Liver (tissue), 9 donors: ENCODE data around the gene MRPL24. TPM values are rescaled to one million over a fixed set of nuclear protein-coding genes. Genes with fewer than 3 reads are reported as not detected.

Experiments
- DNase-seq: peaks from one replicate; pipeline ENCODE4 v3.0.0-alpha.2; 2017; ENCODE audit warnings: low spot score
- H3K27ac ChIP-seq, 2 donors: one replicate each; pipeline ENCODE4 v1.7.0; 2013; ENCODE audit warnings: inconsistent platforms in 2 of 2, low read length in 2 of 2, control low read depth in 1 of 2, low read depth in 1 of 2, mild to moderate bottlenecking in 1 of 2
- H3K27me3 ChIP-seq, 4 donors: one replicate each; pipeline versions ENCODE4 v1.6.1 to v1.7.0; 2013; ENCODE audit warnings: low read length in 3 of 4, inconsistent platforms in 1 of 4, mild to moderate bottlenecking in 1 of 4, moderate library complexity in 1 of 4; ENCODE audit not compliant: control insufficient read depth in 4 of 4, insufficient read depth in 4 of 4
- H3K36me3 ChIP-seq, 4 donors: one replicate each; pipeline versions ENCODE4 v1.6.1 to v1.7.0; 2013; ENCODE audit warnings: low read length in 3 of 4, mild to moderate bottlenecking in 3 of 4, low read depth in 1 of 4, moderate library complexity in 1 of 4; ENCODE audit not compliant: control insufficient read depth in 4 of 4, insufficient read depth in 3 of 4
- H3K4me1 ChIP-seq, 4 donors: one replicate each; pipeline versions ENCODE4 v1.6.1 to v1.7.0; 2013; ENCODE audit warnings: low read length in 3 of 4, mild to moderate bottlenecking in 3 of 4, moderate library complexity in 1 of 4; ENCODE audit not compliant: control insufficient read depth in 4 of 4, insufficient read depth in 4 of 4
- H3K4me3 ChIP-seq, 3 donors: one replicate each; pipeline versions ENCODE4 v1.6.1 to v1.7.0; 2013; ENCODE audit warnings: low read length in 3 of 3, control low read depth in 1 of 3, low read depth in 1 of 3, mild to moderate bottlenecking in 1 of 3
- H3K9ac ChIP-seq, 2 donors: one replicate each; pipeline ENCODE4 v1.7.0; 2013; ENCODE audit warnings: low read length in 2 of 2, mild to moderate bottlenecking in 2 of 2, moderate library complexity in 2 of 2, control low read depth in 1 of 2, low read depth in 1 of 2
- H3K9me3 ChIP-seq, 4 donors: one replicate each; pipeline versions ENCODE4 v1.6.1 to v1.7.0; 2013; ENCODE audit warnings: low read length in 3 of 4; ENCODE audit not compliant: control insufficient read depth in 4 of 4
- ATF3 ChIP-seq: IDR thresholded peaks from 2 replicates; pipeline ENCODE4 v1.6.1; 2016; ENCODE audit warnings: antibody characterized with exemption
- EGR1 ChIP-seq, 2 donors: IDR thresholded peaks; 2 replicates each; pipeline ENCODE4 v1.6.1; 2016 to 2018; ENCODE audit warnings: antibody characterized with exemption in 2 of 2, low read depth in 2 of 2
- FOXA1 ChIP-seq: IDR thresholded peaks from 2 replicates; pipeline ENCODE4 v1.6.1; 2016; ENCODE audit warnings: antibody characterized with exemption
- FOXA2 ChIP-seq: IDR thresholded peaks from 2 replicates; pipeline ENCODE4 v1.6.1; 2016; ENCODE audit warnings: antibody characterized with exemption
- GABPA ChIP-seq, 2 donors: IDR thresholded peaks in 1 of 2; conservative IDR thresholded peaks in 1 of 2; 2 replicates each; pipeline ENCODE4 v1.6.1; 2016; ENCODE audit warnings: antibody characterized with exemption in 2 of 2, mild to moderate bottlenecking in 1 of 2, moderate library complexity in 1 of 2
- HNF4A ChIP-seq, 2 donors: conservative IDR thresholded peaks; 2 replicates each; pipeline ENCODE4 v1.6.1; 2016; ENCODE audit warnings: antibody characterized with exemption in 2 of 2, mild to moderate bottlenecking in 2 of 2
- HNF4G ChIP-seq: IDR thresholded peaks from 2 replicates; pipeline ENCODE4 v1.6.1; 2016; ENCODE audit warnings: antibody characterized with exemption
- JUND ChIP-seq, 2 donors: IDR thresholded peaks; 2 replicates each; pipeline ENCODE4 v1.6.1; 2016; ENCODE audit warnings: antibody characterized with exemption in 2 of 2
- MAX ChIP-seq: IDR thresholded peaks from 2 replicates; pipeline ENCODE4 v1.6.1; 2016; ENCODE audit warnings: antibody characterized with exemption
- NR2F2 ChIP-seq: IDR thresholded peaks from 2 replicates; pipeline ENCODE4 v1.6.1; 2016; ENCODE audit warnings: antibody characterized with exemption
- RAD21 ChIP-seq, 2 donors: IDR thresholded peaks; 2 replicates each; pipeline ENCODE4 v1.6.1; 2016; ENCODE audit warnings: antibody characterized with exemption in 2 of 2, mild to moderate bottlenecking in 2 of 2
- RXRA ChIP-seq, 2 donors: IDR thresholded peaks; 2 replicates each; pipeline ENCODE4 v1.6.1; 2017 to 2018; ENCODE audit warnings: antibody characterized with exemption in 2 of 2, mild to moderate bottlenecking in 1 of 2
- TAF1 ChIP-seq: conservative IDR thresholded peaks from 2 replicates; pipeline ENCODE4 v1.6.1; 2016; ENCODE audit warnings: antibody characterized with exemption, mild to moderate bottlenecking
- WGBS: extraction: QIAGEN DNeasy Blood & Tissue Kit; methylation state at CpG from one replicate; pipeline ENCODE4 v1.1.7; 2013; 5-methylcytosine and 5-hydroxymethylcytosine counted together
- polyA plus RNA-seq, 2 donors: library from polyadenylated mRNA; stranded (reverse) in 1 of 2; unstranded in 1 of 2; fragments of 200-250 nt in 1 of 2; fragments of >200 nt in 1 of 2; fragmentation: Nextera tagmentation in 1 of 2; extraction: Ambion mirVana in 1 of 2; gene quantifications; one replicate each; pipeline versions ENCODE4 v1.2.1 to v1.2.3, GENCODE V29; 2013 to 2015
- total RNA-seq, 2 donors: library from RNA; depleted of rRNA; stranded (reverse); fragments of >200 nt; gene quantifications; one replicate each; pipeline ENCODE4 v1.2.3, GENCODE V29; 2014
- TF ChIP-seq, protein P1 (sequence below): IDR thresholded peaks from 2 replicates; pipeline ENCODE4 v1.6.1; 2016; ENCODE audit warnings: antibody characterized with exemption, mild to moderate bottlenecking
- TF ChIP-seq, protein P2 (sequence below): IDR thresholded peaks from 2 replicates; pipeline ENCODE4 v1.6.1; 2016; ENCODE audit warnings: antibody characterized with exemption
- TF ChIP-seq, protein P3 (sequence below): fragments of 150-350 bp; IDR thresholded peaks from 2 replicates; pipeline ENCODE4 v1.5.1; 2017; ENCODE audit warnings: improper control_type of control experiment, low read depth, low read length; ENCODE audit not compliant: missing input control
- donor health status: healthy.
- donor health status: healthy.
- donor health status: healthy.
- donor health status: healthy.
- donor health status: healthy.

Gene MRPL24
- total and polyA plus RNA-seq, 4 donors: 26.2 to 123 (median 61.1) TPM

DNA sequence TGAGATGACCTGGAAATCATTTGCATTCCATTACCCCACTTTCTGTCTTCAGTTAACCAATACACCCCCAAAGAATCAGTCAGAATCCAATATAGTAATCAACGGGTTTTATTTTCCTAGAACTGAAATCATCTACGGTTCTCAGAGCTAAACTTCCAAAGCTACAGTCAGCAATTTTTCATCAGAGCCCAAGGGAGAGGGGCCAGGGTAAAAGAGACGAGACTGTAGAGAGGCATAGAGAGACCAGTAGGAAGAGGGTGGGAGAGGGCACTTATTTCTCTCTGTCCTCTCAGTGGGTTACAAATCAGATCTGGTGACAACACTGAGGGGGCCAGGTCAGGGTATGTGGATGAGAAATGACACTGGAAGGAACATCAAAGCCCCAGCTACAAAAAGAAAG, 1.1 kb upstream of the MRPL24 start:
- no peak overlapping the region for H3K4me3 ChIP-seq
- WGBS: 84% methylated on average over 3 of the region's 3 CpGs

More for the DNA sequence above, 1.1 kb upstream of the MRPL24 start:
- Histone ChIP-seq H3K27me3 (no peaks in the 10 kb centered on the region), H3K9ac (no peak overlapping the region), H3K36me3 (peaks cover 5 to 32% (median 22%) of the 10 kb centered on the region in 4 donors), H3K4me1 (peaks cover 3 to 34% (median 26%) of the 10 kb centered on the region in 4 donors), H3K9me3 (no peaks in the 10 kb centered on the region), H3K27ac (peak overlapping the region; percentile 78 to 83)
- TF ChIP-seq JUND (IDR thresholded peaks at IDR 0.05) (no peak), NR2F2 (no peak), EGR1 (IDR thresholded peaks at IDR 0.05; ENCODE audit: low read depth in 2 of 2) (no peak), ATF3 (no peak), TAF1 (no peak), HNF4A (conservative IDR thresholded peaks at IDR 0.05) (no peak), FOXA1 (no peak), MAX (no peak), GABPA (IDR thresholded peaks at IDR 0.05 in 1 of 2, conservative IDR thresholded peaks at IDR 0.05 in 1 of 2) (no peak), FOXA2 (no peak), RAD21 (IDR thresholded peaks at IDR 0.05) (no peak), HNF4G (no peak), RXRA (IDR thresholded peaks at IDR 0.05) (no peak)
- TF ChIP-seq, protein P1, sequence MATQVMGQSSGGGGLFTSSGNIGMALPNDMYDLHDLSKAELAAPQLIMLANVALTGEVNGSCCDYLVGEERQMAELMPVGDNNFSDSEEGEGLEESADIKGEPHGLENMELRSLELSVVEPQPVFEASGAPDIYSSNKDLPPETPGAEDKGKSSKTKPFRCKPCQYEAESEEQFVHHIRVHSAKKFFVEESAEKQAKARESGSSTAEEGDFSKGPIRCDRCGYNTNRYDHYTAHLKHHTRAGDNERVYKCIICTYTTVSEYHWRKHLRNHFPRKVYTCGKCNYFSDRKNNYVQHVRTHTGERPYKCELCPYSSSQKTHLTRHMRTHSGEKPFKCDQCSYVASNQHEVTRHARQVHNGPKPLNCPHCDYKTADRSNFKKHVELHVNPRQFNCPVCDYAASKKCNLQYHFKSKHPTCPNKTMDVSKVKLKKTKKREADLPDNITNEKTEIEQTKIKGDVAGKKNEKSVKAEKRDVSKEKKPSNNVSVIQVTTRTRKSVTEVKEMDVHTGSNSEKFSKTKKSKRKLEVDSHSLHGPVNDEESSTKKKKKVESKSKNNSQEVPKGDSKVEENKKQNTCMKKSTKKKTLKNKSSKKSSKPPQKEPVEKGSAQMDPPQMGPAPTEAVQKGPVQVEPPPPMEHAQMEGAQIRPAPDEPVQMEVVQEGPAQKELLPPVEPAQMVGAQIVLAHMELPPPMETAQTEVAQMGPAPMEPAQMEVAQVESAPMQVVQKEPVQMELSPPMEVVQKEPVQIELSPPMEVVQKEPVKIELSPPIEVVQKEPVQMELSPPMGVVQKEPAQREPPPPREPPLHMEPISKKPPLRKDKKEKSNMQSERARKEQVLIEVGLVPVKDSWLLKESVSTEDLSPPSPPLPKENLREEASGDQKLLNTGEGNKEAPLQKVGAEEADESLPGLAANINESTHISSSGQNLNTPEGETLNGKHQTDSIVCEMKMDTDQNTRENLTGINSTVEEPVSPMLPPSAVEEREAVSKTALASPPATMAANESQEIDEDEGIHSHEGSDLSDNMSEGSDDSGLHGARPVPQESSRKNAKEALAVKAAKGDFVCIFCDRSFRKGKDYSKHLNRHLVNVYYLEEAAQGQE: no peak
- TF ChIP-seq, protein P2, sequence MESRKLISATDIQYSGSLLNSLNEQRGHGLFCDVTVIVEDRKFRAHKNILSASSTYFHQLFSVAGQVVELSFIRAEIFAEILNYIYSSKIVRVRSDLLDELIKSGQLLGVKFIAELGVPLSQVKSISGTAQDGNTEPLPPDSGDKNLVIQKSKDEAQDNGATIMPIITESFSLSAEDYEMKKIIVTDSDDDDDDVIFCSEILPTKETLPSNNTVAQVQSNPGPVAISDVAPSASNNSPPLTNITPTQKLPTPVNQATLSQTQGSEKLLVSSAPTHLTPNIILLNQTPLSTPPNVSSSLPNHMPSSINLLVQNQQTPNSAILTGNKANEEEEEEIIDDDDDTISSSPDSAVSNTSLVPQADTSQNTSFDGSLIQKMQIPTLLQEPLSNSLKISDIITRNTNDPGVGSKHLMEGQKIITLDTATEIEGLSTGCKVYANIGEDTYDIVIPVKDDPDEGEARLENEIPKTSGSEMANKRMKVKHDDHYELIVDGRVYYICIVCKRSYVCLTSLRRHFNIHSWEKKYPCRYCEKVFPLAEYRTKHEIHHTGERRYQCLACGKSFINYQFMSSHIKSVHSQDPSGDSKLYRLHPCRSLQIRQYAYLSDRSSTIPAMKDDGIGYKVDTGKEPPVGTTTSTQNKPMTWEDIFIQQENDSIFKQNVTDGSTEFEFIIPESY: no peak
- TF ChIP-seq, protein P3, sequence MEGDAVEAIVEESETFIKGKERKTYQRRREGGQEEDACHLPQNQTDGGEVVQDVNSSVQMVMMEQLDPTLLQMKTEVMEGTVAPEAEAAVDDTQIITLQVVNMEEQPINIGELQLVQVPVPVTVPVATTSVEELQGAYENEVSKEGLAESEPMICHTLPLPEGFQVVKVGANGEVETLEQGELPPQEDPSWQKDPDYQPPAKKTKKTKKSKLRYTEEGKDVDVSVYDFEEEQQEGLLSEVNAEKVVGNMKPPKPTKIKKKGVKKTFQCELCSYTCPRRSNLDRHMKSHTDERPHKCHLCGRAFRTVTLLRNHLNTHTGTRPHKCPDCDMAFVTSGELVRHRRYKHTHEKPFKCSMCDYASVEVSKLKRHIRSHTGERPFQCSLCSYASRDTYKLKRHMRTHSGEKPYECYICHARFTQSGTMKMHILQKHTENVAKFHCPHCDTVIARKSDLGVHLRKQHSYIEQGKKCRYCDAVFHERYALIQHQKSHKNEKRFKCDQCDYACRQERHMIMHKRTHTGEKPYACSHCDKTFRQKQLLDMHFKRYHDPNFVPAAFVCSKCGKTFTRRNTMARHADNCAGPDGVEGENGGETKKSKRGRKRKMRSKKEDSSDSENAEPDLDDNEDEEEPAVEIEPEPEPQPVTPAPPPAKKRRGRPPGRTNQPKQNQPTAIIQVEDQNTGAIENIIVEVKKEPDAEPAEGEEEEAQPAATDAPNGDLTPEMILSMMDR: no peak
- no peak for DNase-seq
